Cardiac muscle cell (in vitro differentiated cells and primary cell): ENCODE results near the gene CCSER1. TPM values are rescaled to one million over a fixed set of nuclear protein-coding genes. Genes with fewer than 3 reads are reported as not detected.
"Not testable (repeated sequence)": the region's sequence is repeated elsewhere in the genome, so short reads cannot be mapped to it uniquely, and the experiment has no call there.

Source experiments
- DNase-seq, 2 donors: peaks; one replicate each; pipeline versions ENCODE4 v3.0.0 to v3.0.0-alpha.2; 2010 to 2017; ENCODE audit warnings: low read depth in 1 of 2, low spot score in 1 of 2
- H3K27ac ChIP-seq: fragments of 200-600 bp; sonication (generic); 2 replicates; pipeline ENCODE4 v1.5.1; 2016
- H3K27me3 ChIP-seq: fragments of 200-600 bp; sonication (generic); 2 replicates; pipeline ENCODE4 v1.6.0; 2016; ENCODE audit warnings: control low read depth
- H3K36me3 ChIP-seq: fragments of 200-600 bp; sonication (generic); 2 replicates; pipeline ENCODE4 v1.5.1; 2016; ENCODE audit warnings: control low read depth
- H3K4me1 ChIP-seq: fragments of 200-600 bp; sonication (generic); 2 replicates; pipeline ENCODE4 v1.8.1; 2017; ENCODE audit warnings: low read depth, mild to moderate bottlenecking, mixed run types
- H3K4me3 ChIP-seq: fragments of 200-600 bp; sonication (generic); 2 replicates; pipeline ENCODE4 v1.5.1; 2016; ENCODE audit warnings: mild to moderate bottlenecking
- H3K9me3 ChIP-seq: fragments of 200-600 bp; sonication (generic); 2 replicates; pipeline ENCODE4 v1.5.1; 2017; ENCODE audit warnings: low read depth, mild to moderate bottlenecking, control low read depth
- CTCF ChIP-seq: IDR thresholded peaks from 2 replicates; pipeline ENCODE4 v1.5.1; 2012; ENCODE audit warnings: low read depth, mild to moderate bottlenecking, low read length
- polyA plus RNA-seq: library from polyadenylated mRNA; unstranded; fragments of >200 nt; fragmentation: Nextera tagmentation; extraction: Ambion mirVana; gene quantifications from 2 replicates; pipeline ENCODE4 v1.2.1, GENCODE V29; 2016
- total RNA-seq: library from RNA; depleted of rRNA; stranded (reverse); fragments of >200 nt; gene quantifications from 2 replicates; pipeline ENCODE4 v1.2.3, GENCODE V29; 2016

The CCSER1 gene
- total and polyA plus RNA-seq, 2 experiments from 2014 or later, result 0.77 to 3.6 TPM

DNA sequence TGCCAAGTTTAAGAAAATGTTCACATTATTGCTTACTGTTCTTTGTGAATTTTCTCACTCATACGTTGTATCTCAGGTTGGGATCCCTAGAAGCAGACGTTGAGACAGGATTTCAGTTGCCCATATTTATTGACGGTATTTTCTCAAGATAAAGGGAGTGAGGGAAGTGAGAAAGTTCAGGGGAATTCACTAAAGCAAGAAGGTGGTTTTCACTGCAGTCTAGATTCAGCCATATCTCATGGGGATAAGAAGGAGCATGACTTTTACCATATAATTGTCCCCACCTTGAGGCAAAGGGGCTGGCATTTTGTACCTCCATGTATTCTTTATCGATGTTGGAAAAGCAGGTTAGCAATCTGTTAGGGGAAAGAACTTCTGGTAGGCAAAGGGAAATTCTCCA is 543.0 kb downstream of the CCSER1 start:
- no peak overlapping the region for H3K27ac ChIP-seq
- TF ChIP-seq CTCF, result no peak

GRCh38 chr4:90689739-90690138 is 562.5 kb downstream of the CCSER1 start:
- peaks cover 25% of the 10 kb centered on the region for H3K4me1 ChIP-seq
- H3K9me3 ChIP-seq, result no peaks in the 10 kb centered on the region
- H3K4me3 ChIP-seq, result no peak overlapping the region
- H3K27me3 ChIP-seq, result peaks cover 14% of the 10 kb centered on the region
- no peak for TF ChIP-seq CTCF
- DNase-seq, result no peak
- no peaks in the 10 kb centered on the region for H3K36me3 ChIP-seq
- no peak overlapping the region for H3K27ac ChIP-seq

More for the DNA sequence above, 543.0 kb downstream of the CCSER1 start:
- Histone ChIP-seq H3K4me1 (no peaks in the 10 kb centered on the region), H3K9me3 (no peaks in the 10 kb centered on the region), H3K4me3 (no peak overlapping the region), H3K27me3 (no peaks in the 10 kb centered on the region), H3K36me3 (no peaks in the 10 kb centered on the region)
- DNase-seq, result no peak

- DNase-seq, result no peak
- Histone ChIP-seq H3K4me1 (peaks cover 7% of the 10 kb centered on the region), H3K27me3 (peaks cover 16% of the 10 kb centered on the region), H3K36me3 (no peaks in the 10 kb centered on the region), H3K9me3 (no peaks in the 10 kb centered on the region), H3K4me3 (no peak overlapping the region), H3K27ac (no peak overlapping the region)
- TF ChIP-seq CTCF, result no peak
Measured at GRCh38 chr4:90695411-90695810, 568.2 kb downstream of the CCSER1 start.

DNA sequence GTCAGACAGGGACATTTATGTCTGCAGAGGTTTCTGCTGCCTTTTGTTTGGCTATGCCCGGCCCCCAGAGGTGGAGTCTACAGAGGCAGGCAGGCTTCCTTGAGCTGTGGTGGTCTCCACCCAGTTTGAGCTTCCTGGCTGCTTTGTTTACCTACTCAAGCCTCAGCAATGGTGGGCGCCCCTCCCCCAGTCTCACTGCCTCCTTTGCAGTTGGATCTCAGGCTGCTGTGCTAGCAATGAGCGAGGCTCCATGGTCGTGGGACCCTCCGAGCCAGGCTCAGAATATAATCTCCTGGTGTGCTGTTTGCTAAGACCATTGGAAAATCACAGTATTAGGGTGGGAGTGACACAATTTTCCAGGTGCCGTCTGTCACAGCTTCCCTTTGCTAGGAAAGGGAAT is 578.3 kb downstream of the CCSER1 start:
- not testable (repeated sequence) for H3K27ac ChIP-seq, H3K9me3 ChIP-seq, H3K4me3 ChIP-seq, H3K27me3 ChIP-seq, DNase-seq, H3K4me1 ChIP-seq, H3K36me3 ChIP-seq

DNA sequence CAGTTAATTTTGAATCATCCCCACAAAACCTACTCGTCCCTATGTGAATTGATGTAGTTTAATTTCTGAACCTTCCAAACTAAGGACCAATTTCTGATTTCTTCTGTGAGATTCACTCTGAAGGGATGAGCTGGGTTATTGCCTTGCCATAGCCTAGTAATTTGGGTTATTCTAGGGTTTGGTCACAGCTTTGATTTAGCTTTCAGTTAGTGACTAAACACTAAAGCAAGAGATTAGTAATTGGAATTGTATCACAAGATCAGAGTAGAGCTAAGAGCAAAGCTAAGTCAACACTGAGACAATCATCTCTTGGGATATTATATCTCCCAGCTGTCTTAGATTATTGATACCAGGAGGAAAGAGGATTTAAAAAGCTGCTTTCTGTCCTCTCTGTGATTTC is 588.0 kb downstream of the CCSER1 start:
- no peaks in the 10 kb centered on the region for H3K9me3 ChIP-seq
- H3K36me3 ChIP-seq, result no peaks in the 10 kb centered on the region
- no peak overlapping the region for H3K4me3 ChIP-seq
- no peak for DNase-seq
- no peaks in the 10 kb centered on the region for H3K4me1 ChIP-seq
- no peak for TF ChIP-seq CTCF
- H3K27ac ChIP-seq, result no peak overlapping the region
- no peaks in the 10 kb centered on the region for H3K27me3 ChIP-seq

DNA sequence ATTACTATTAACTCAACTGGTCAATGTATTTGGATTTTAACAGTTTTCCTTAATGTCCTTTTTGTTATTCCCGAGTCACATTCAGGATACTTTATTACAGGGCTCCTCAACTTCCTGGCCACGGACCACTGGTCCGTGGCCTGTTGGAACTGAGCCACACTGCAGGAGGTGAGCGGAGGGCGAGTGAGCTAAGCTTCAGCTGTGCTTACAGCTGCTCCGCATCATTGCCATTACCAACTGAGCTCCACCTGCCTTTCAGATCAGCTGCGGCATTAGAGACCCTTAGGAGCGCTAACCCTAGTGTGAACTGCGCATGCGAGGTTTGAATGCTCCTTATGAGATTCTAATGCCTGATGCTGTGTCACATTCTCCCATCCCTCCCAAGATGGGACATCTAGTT is 591.7 kb downstream of the CCSER1 start:
- Histone ChIP-seq H3K4me1 (no peaks in the 10 kb centered on the region), H3K9me3 (no peaks in the 10 kb centered on the region), H3K4me3 (no peak overlapping the region), H3K27me3 (no peaks in the 10 kb centered on the region), H3K27ac (no peak overlapping the region), H3K36me3 (no peaks in the 10 kb centered on the region)
- TF ChIP-seq CTCF, result no peak
- no peak for DNase-seq
